ENCODE measurements around the gene EPB41L4B.
"Not testable (repeated sequence)": the region's sequence is repeated elsewhere in the genome, so short reads cannot be mapped to it uniquely, and the experiment has no call there.

Gene EPB41L4B

DNA sequence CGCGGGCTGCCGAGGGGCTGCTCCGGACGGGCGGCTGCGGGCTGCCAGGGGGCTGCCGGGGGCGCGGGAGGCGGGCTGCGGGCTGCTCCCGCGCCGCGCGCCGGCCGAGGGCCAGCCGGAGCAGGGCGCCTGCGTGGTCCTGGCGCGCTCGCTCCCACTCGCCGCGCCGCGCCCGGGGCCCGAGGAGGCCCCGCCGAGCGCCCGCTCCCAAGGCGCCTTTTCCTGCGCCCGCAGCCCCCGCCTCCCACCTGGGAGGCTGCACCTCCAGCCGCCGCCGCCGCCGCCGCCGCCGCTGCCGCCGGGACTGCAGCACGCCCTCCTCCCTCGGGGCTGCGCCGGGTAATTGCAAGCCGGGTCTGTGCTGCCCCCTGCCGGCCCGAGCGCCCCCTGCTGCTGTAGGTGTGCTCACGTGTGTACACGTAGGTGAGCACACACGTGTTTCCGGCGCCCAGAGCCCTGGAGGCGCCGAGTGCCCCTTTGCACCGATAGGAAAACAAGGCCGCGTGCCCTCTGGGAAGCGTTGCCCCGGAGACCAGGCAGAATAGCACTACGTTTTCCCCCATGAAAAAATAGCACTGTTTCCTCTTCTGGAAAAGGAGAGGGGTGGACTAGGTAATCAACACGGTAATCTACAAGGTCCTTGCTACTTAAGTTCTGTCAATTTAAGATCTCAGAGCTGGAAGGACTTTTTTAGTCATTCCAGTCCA lies at the start of gene EPB41L4B:
Gene EPB41L4B, minus strand, starts transcription at position 318 of the 707 bp plus-strand sequence. CDS start 613 bp downstream, outside the sequence.
- TF ChIP-seq, protein P1, sequence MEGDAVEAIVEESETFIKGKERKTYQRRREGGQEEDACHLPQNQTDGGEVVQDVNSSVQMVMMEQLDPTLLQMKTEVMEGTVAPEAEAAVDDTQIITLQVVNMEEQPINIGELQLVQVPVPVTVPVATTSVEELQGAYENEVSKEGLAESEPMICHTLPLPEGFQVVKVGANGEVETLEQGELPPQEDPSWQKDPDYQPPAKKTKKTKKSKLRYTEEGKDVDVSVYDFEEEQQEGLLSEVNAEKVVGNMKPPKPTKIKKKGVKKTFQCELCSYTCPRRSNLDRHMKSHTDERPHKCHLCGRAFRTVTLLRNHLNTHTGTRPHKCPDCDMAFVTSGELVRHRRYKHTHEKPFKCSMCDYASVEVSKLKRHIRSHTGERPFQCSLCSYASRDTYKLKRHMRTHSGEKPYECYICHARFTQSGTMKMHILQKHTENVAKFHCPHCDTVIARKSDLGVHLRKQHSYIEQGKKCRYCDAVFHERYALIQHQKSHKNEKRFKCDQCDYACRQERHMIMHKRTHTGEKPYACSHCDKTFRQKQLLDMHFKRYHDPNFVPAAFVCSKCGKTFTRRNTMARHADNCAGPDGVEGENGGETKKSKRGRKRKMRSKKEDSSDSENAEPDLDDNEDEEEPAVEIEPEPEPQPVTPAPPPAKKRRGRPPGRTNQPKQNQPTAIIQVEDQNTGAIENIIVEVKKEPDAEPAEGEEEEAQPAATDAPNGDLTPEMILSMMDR (IDR thresholded peaks at IDR 0.05; ENCODE audit: insufficient read depth, missing control alignments) = peak; percentile 87
- FAIRE-seq (no peak), DNase-seq (ENCODE audit: insufficient read length, low spot score) (peak; percentile 61)

DNA sequence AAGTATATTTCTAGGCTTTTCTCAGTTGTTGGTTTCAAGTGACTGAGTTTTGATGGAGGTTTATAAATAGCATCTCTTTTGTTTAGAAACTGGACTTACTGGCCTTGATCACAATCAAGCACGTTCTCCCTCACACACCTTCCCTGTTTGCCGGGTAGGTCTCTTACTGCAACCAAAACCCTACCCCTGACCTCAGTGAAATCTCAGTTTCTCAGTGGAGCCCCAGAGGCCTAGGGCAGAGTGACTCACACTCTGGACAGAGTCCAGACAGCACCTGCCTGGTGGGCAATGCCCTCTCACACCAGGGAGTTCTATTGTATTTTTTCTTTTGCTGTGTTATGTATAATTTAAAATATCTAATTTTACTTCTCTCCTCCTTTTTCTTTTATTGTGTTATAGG lies 48.4 kb upstream of the EPB41L4B start:
- TF ChIP-seq, protein P1 (IDR thresholded peaks at IDR 0.05; ENCODE audit: insufficient read depth, missing control alignments) = no peak
- FAIRE-seq = no peak
- no peak for DNase-seq (ENCODE audit: insufficient read length, low spot score)

GRCh38 chr9:109360771-109361170 lies 39.9 kb upstream of the EPB41L4B start:
- DNase-seq (ENCODE audit: insufficient read length, low spot score) = no peak
- TF ChIP-seq, protein P1 (IDR thresholded peaks at IDR 0.05; ENCODE audit: insufficient read depth, missing control alignments) = no peak
- FAIRE-seq = no peak

DNA sequence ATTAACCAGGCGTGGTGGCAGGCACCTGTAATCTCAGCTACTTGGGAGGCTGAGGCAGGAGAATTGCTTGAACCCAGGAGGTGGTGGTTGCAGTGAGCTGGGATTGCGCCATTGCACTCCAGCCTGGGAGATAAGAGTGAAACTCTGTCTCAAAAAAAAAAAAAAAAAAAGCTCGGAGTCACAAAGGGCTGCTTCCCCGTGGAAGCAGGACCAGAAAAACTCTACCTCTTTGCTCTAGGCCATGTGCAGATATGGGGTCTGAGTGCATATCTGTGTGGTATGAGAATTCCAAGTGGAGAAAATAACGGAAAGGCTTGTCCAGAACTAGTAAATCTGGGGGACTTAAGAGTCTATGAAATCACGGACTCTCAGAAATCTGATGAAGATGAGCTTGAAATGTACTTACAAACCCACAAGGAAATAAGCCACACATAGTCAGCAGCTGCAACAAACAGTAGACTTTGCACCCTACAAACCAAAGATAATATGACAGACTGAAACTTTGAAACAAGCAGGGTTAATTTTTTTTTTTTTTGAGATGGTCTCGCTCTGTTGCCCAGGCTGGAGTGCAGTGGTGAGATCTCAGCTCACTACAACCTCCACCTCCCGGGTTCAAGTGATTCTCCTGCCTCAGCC lies 38.2 kb upstream of the EPB41L4B start:
- DNase-seq (ENCODE audit: insufficient read length, low spot score); FAIRE-seq: not testable (repeated sequence)

GRCh38 chr9:109355564-109356297 lies 34.9 kb upstream of the EPB41L4B start:
- TF ChIP-seq, protein P1 (IDR thresholded peaks at IDR 0.05; ENCODE audit: insufficient read depth, missing control alignments) = no peak
- FAIRE-seq (no peak), DNase-seq (ENCODE audit: insufficient read length, low spot score) (no peak)

DNA sequence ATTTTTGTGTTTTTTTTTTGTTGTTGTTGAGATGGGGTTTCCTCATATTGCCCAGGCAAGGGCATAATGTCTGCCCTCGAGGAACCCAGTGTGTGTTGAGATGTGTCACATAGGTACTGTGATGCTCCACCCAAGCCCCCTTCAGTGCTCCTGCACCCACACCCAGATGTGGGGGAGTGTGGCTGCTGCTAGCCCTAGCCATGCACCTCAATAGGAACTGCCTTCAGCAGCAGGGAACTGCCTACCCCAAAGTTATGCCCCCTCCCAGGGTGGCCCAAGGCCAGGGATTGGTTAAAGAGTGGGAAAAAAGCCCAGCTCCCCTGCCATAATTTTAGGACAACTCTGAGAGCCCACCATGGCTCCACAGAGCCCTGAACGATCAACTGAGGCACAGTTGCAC lies 33.3 kb upstream of the EPB41L4B start:
- DNase-seq (ENCODE audit: insufficient read length, low spot score) (no peak), FAIRE-seq (no peak)
- TF ChIP-seq, protein P1 (IDR thresholded peaks at IDR 0.05; ENCODE audit: insufficient read depth, missing control alignments) = no peak

- DNase-seq (ENCODE audit: insufficient read length, low spot score) = no peak
- FAIRE-seq = no peak
- TF ChIP-seq, protein P1 (IDR thresholded peaks at IDR 0.05; ENCODE audit: insufficient read depth, missing control alignments) = no peak
Observed at GRCh38 chr9:109351032-109351431, 30.2 kb upstream of the EPB41L4B start.
